Left lung (tissue), 10 donors: ENCODE data around the gene SLC15A1. TPM values are rescaled to one million over a fixed set of nuclear protein-coding genes. Genes with fewer than 3 reads are reported as not detected.
A peak's percentile ranks its signal among the peaks of the same experiment; 100 is the strongest.

ENCODE experiments used
- ATAC-seq: fragments of 200-7000 bp; cut with Tn5 transposase; one replicate; pipeline ENCODE4 v1.9.1; 2020; ENCODE audit warnings: moderate library complexity
- DNase-seq, 4 donors: peaks; one replicate each; pipeline ENCODE4 v3.0.0-alpha.2; 2013 to 2020
- H3K27ac ChIP-seq, 2 donors: fragments of 200-600 bp; sonication (generic) in 1 of 2; one replicate each; pipeline versions ENCODE4 v1.5.0 to v1.8.0; 2020 to 2021
- H3K27me3 ChIP-seq, 2 donors: fragments of 200-600 bp; sonication (generic) in 1 of 2; one replicate each; pipeline versions ENCODE4 v1.5.0 to v1.8.0; 2020 to 2021
- H3K36me3 ChIP-seq, 2 donors: fragments of 200-600 bp; sonication (generic) in 1 of 2; one replicate each; pipeline versions ENCODE4 v1.5.0 to v1.8.0; 2020 to 2021
- H3K4me1 ChIP-seq, 2 donors: fragments of 200-600 bp; one replicate each; pipeline ENCODE4 v1.8.0; 2021
- H3K4me3 ChIP-seq, 2 donors: fragments of 200-600 bp; sonication (generic) in 1 of 2; one replicate each; pipeline versions ENCODE4 v1.5.0 to v1.8.0; 2020 to 2021; ENCODE audit warnings: mild to moderate bottlenecking in 1 of 2
- H3K9me3 ChIP-seq, 2 donors: fragments of 200-600 bp; sonication (generic) in 1 of 2; one replicate each; pipeline versions ENCODE4 v1.5.0 to v1.8.0; 2020 to 2021
- CTCF ChIP-seq, 2 donors: fragments of 200-600 bp; sonication (generic) in 1 of 2; IDR thresholded peaks; one replicate each; pipeline versions ENCODE4 v1.5.0 to v1.8.0; 2021; ENCODE audit warnings: antibody characterized with exemption in 2 of 2
- intact Hi-C, 2 donors: fragments of 100-400 bp; cut with DNase I; formaldehyde crosslinking; loops; one replicate each; pipeline versions ENCODE4 v1.11.2 to v1.14.2; 2022
- polyA plus RNA-seq, 6 donors: library from polyadenylated mRNA; unstranded; fragments of 120-200 nt; gene quantifications; one replicate each; pipeline ENCODE4 v1.2.1, GENCODE V29; 2013; ENCODE audit not compliant: insufficient read length in 6 of 6
- total RNA-seq, 2 donors: library from RNA; stranded (reverse); fragmentation: NEBNext Ultra II Directional; extraction: Animal tissue kit (Norgen Biotek cat#: 25700); gene quantifications; one replicate each; pipeline ENCODE4 v1.2.1, GENCODE V29; 2021
- donor health status: DM: no; HTN: yes; CAD: no.
- donor health status: DM: no; HTN: no; CAD: no.

The SLC15A1 gene
- total and polyA plus RNA-seq, 8 donors = 0.61 to 0.94 (median 0.80) TPM; not detected in 2

- no peak for TF ChIP-seq CTCF (IDR thresholded peaks at IDR 0.05)
- no peak overlapping the region for H3K27ac ChIP-seq
- no peaks in the 10 kb centered on the region for H3K27me3 ChIP-seq
- peaks cover 0 to 8% of the 10 kb centered on the region in 2 donors for H3K9me3 ChIP-seq
- DNase-seq (peak in 1 of 4 donors; percentile 32), ATAC-seq (peak; percentile 46)
- no peak overlapping the region for H3K4me3 ChIP-seq
- no peaks in the 10 kb centered on the region for H3K4me1 ChIP-seq
- intact Hi-C loops = no loop called here
- no peaks in the 10 kb centered on the region for H3K36me3 ChIP-seq
These were observed 14.2 kb upstream of the SLC15A1 start for GRCh38 chr13:98766697-98767096.

- ATAC-seq (peak; percentile 15), DNase-seq (no peak)
- TF ChIP-seq CTCF (IDR thresholded peaks at IDR 0.05) = no peak
- no peak overlapping the region for H3K27ac ChIP-seq
- H3K9me3 ChIP-seq = peaks cover 0 to 8% of the 10 kb centered on the region in 2 donors
- H3K4me3 ChIP-seq = no peak overlapping the region
- peaks cover 0 to 4% of the 10 kb centered on the region in 2 donors for H3K4me1 ChIP-seq
- H3K27me3 ChIP-seq = no peaks in the 10 kb centered on the region
- intact Hi-C loops = no loop called here
- H3K36me3 ChIP-seq = no peaks in the 10 kb centered on the region
These were observed 13.6 kb upstream of the SLC15A1 start for GRCh38 chr13:98765996-98766519.

DNA sequence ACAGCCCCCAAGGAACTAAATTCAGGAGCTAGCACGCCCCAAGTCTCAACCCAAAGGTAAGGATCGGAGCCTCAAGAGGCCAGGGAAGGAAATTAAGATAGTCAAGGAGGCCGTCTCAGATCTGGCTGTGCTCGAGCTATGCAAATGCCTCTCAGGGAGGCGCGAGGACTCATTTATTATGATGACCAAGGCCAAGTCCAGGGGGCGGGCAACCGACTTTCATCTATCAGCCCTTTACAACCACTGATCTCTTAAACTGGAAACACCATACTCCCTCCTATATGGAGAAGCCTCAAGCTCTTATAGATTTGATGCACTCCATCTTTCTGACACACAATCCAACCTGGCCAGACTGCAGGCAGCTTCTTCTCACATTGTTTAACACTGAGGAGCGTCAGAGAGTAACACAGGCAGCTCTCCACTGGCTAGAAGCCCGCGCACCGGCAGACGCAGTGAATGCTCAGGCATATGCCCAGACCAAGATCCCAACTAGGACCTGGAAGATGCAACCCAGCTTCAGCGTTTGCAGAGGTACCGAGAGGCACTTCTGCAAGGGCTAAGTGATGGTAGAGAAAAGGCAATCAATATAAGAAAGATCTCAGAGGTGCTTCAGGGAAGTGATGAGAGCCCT, 9.6 kb upstream of the SLC15A1 start:
- peak overlapping the region in 1 of 2 donors; percentile 28 for H3K4me3 ChIP-seq
- H3K9me3 ChIP-seq = no peaks in the 10 kb centered on the region
- no peak overlapping the region for H3K27ac ChIP-seq
- peaks cover 0 to 4% of the 10 kb centered on the region in 2 donors for H3K4me1 ChIP-seq
- peak; percentile 42 for ATAC-seq
- intact Hi-C loops = no loop called here
- no peak for TF ChIP-seq CTCF (IDR thresholded peaks at IDR 0.05)
- no peaks in the 10 kb centered on the region for H3K27me3 ChIP-seq
- no peak for DNase-seq
- no peaks in the 10 kb centered on the region for H3K36me3 ChIP-seq

GRCh38 chr13:98761126-98761985, 8.9 kb upstream of the SLC15A1 start:
- TF ChIP-seq CTCF (IDR thresholded peaks at IDR 0.05) = no peak
- Histone ChIP-seq H3K27me3 (no peaks in the 10 kb centered on the region), H3K4me3 (peak overlapping the region in 1 of 2 donors; percentile 28), H3K9me3 (no peaks in the 10 kb centered on the region), H3K4me1 (peaks cover 0 to 4% of the 10 kb centered on the region in 2 donors), H3K36me3 (no peaks in the 10 kb centered on the region), H3K27ac (no peak overlapping the region)
- intact Hi-C loops = no loop called here
- ATAC-seq = peak; percentile 77
- DNase-seq = peak in 2 of 4 donors; percentile 50 to 62

DNA sequence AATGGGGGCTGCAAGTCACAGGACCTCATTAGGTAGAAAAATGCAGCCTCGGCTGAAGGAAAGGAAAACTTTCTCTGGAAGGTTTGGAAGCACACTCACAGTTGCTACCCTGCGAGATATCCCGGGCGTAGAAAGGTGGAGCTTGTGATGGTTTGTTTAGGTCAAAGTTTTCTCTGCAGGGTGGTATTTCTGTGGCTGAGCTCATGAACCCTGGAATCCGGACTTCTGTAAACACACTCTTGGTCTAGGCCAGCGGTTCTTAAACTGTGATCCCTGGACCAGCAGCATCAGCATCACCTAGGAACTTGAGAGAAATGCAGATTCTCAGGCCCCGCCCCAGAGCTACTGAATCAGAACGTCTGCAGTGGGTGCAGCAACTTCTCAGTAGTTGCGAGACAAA, 3.3 kb upstream of the SLC15A1 start:
- Histone ChIP-seq H3K4me3 (no peak overlapping the region), H3K4me1 (peaks cover 10 to 13% of the 10 kb centered on the region in 2 donors), H3K27me3 (peaks cover 25 to 46% of the 10 kb centered on the region in 2 donors), H3K36me3 (no peaks in the 10 kb centered on the region), H3K27ac (no peak overlapping the region), H3K9me3 (no peaks in the 10 kb centered on the region)
- intact Hi-C loops = no loop called here
- DNase-seq (no peak), ATAC-seq (no peak)
- TF ChIP-seq CTCF (IDR thresholded peaks at IDR 0.05) = no peak
